HEK293 (cell line): ENCODE results near the gene TMEM121B.

ENCODE experiments used
- CTCF ChIA-PET: fragments of 350-600 bp; formaldehyde crosslinking; extraction: SDS; loops from one replicate; lab custom pipeline; 2021; ENCODE audit warnings: antibody characterized with exemption; lab: Yijun Ruan, JAX
- POLR2A ChIA-PET: fragments of 300-600 bp; formaldehyde crosslinking; extraction: SDS; loops from one replicate; lab custom pipeline; 2020; ENCODE audit warnings: antibody characterized with exemption, inconsistent platforms; lab: Yijun Ruan, JAX
- H3K27ac ChIP-seq: fragments of 200-500 bp; sonication (Bioruptor generic); 2 replicates; pipeline ENCODE4 v1.5.1; 2014; ENCODE audit warnings: low read depth, low read length, control low read depth, inconsistent platforms; ENCODE audit errors: extremely low read depth
- H3K36me3 ChIP-seq, 2 experiments: fragments of 200-500 bp in 1 of 2; sonication (Bioruptor generic) in 1 of 2; 1 replicate in 1 of 2; 2 replicates in 1 of 2; pipeline ENCODE4 v1.5.1; 2014 to 2017; ENCODE audit warnings: inconsistent platforms in 2 of 2, low read length in 2 of 2; ENCODE audit not compliant: control insufficient read depth in 2 of 2, insufficient read depth in 1 of 2
- H3K4me1 ChIP-seq: fragments of 200-500 bp; sonication (Bioruptor generic); 2 replicates; pipeline ENCODE4 v1.5.1; 2014; ENCODE audit warnings: mild to moderate bottlenecking, low read length, inconsistent platforms; ENCODE audit not compliant: control insufficient read depth, insufficient read depth
- H3K4me3 ChIP-seq: 2 replicates; pipeline ENCODE4 v1.5.1; 2011; ENCODE audit warnings: low read depth, mild to moderate bottlenecking, control low read depth, low read length, moderate library complexity
- H3K9me3 ChIP-seq: fragments of 200-500 bp; sonication (Bioruptor generic); 2 replicates; pipeline ENCODE4 v1.5.1; 2014; ENCODE audit warnings: low read depth, low read length, inconsistent platforms; ENCODE audit not compliant: control insufficient read depth, insufficient read depth
- GLI4 ChIP-seq: fragments of 450-650 bp; formaldehyde crosslinking; IDR thresholded peaks from 2 replicates; pipeline ENCODE4 v1.5.1; 2016; ENCODE audit warnings: missing biosample characterization, missing genetic modification characterization
- HOXD13 ChIP-seq: sonication (generic); formaldehyde crosslinking; IDR thresholded peaks from 2 replicates; pipeline ENCODE4 v1.8.0; 2022; ENCODE audit warnings: missing genetic modification reagents, borderline replicate concordance
- PRDM2 ChIP-seq: fragments of 450-650 bp; formaldehyde crosslinking; IDR thresholded peaks from 2 replicates; pipeline ENCODE4 v1.5.1; 2016; ENCODE audit warnings: missing biosample characterization, missing genetic modification characterization, borderline replicate concordance
- YY1 ChIP-seq: fragments of 450-650 bp; formaldehyde crosslinking; IDR thresholded peaks from 2 replicates; pipeline ENCODE4 v1.5.1; 2018; ENCODE audit warnings: missing biosample characterization, missing genetic modification characterization
- ZBTB49 ChIP-seq: fragments of 450-650 bp; formaldehyde crosslinking; IDR thresholded peaks from 2 replicates; pipeline ENCODE4 v1.5.1; 2016; ENCODE audit warnings: missing biosample characterization, missing genetic modification characterization, low read depth
- ZBTB6 ChIP-seq: fragments of 450-650 bp; formaldehyde crosslinking; IDR thresholded peaks from 2 replicates; pipeline ENCODE4 v1.5.1; 2017; ENCODE audit warnings: missing biosample characterization, missing genetic modification characterization
- ZBTB8A ChIP-seq: fragments of 450-650 bp; formaldehyde crosslinking; IDR thresholded peaks from 2 replicates; pipeline ENCODE4 v1.5.1; 2016; ENCODE audit warnings: missing biosample characterization, missing genetic modification characterization
- ZFP69B ChIP-seq: fragments of 450-650 bp; formaldehyde crosslinking; IDR thresholded peaks from 2 replicates; pipeline ENCODE4 v1.5.1; 2016; ENCODE audit warnings: missing biosample characterization, missing genetic modification characterization
- ZNF155 ChIP-seq: fragments of 450-650 bp; formaldehyde crosslinking; IDR thresholded peaks from 2 replicates; pipeline ENCODE4 v1.5.1; 2016; ENCODE audit warnings: missing biosample characterization, missing genetic modification characterization
- ZNF16 ChIP-seq: fragments of 450-650 bp; formaldehyde crosslinking; IDR thresholded peaks from 2 replicates; pipeline ENCODE4 v1.5.1; 2016; ENCODE audit warnings: low read depth, missing biosample characterization, missing genetic modification characterization
- ZNF18 ChIP-seq: fragments of 450-650 bp; formaldehyde crosslinking; IDR thresholded peaks from 2 replicates; pipeline ENCODE4 v1.5.1; 2016; ENCODE audit warnings: missing biosample characterization, missing genetic modification characterization
- ZNF223 ChIP-seq: fragments of 450-650 bp; formaldehyde crosslinking; IDR thresholded peaks from 2 replicates; pipeline ENCODE4 v1.5.1; 2016; ENCODE audit warnings: missing biosample characterization, missing genetic modification characterization
- ZNF391 ChIP-seq: fragments of 450-650 bp; formaldehyde crosslinking; IDR thresholded peaks from 2 replicates; pipeline ENCODE4 v1.5.1; 2016; ENCODE audit warnings: low read depth, missing biosample characterization, missing genetic modification characterization, borderline replicate concordance
- ZNF449 ChIP-seq: fragments of 450-650 bp; formaldehyde crosslinking; IDR thresholded peaks from 2 replicates; pipeline ENCODE4 v1.5.1; 2017; ENCODE audit warnings: missing biosample characterization, mild to moderate bottlenecking, missing genetic modification characterization, moderate library complexity
- ZNF529 ChIP-seq: fragments of 450-650 bp; formaldehyde crosslinking; IDR thresholded peaks from 2 replicates; pipeline ENCODE4 v1.5.1; 2017; ENCODE audit warnings: missing genetic modification characterization, missing biosample characterization; ENCODE audit not compliant: insufficient replicate concordance
- ZNF560 ChIP-seq: fragments of 450-650 bp; formaldehyde crosslinking; IDR thresholded peaks from 2 replicates; pipeline ENCODE4 v1.5.1; 2017; ENCODE audit warnings: missing biosample characterization, missing genetic modification characterization, borderline replicate concordance
- ZNF561 ChIP-seq: fragments of 450-650 bp; IDR thresholded peaks from 2 replicates; pipeline ENCODE4 v1.5.1; 2018; ENCODE audit warnings: missing biosample characterization, missing genetic modification characterization, borderline replicate concordance
- ZNF785 ChIP-seq: fragments of 450-650 bp; formaldehyde crosslinking; IDR thresholded peaks from 2 replicates; pipeline ENCODE4 v1.5.1; 2016; ENCODE audit warnings: missing biosample characterization, missing genetic modification characterization
- ZSCAN4 ChIP-seq: fragments of 450-650 bp; formaldehyde crosslinking; IDR thresholded peaks from 2 replicates; pipeline ENCODE4 v1.5.1; 2017; ENCODE audit warnings: missing biosample characterization, missing genetic modification characterization

The TMEM121B gene

GRCh38 chr22:17158568-17159503, 37.7 kb upstream of the TMEM121B start, which contains the start of gene HDHD5:
TSS of gene HDHD5 (minus strand) at chr22:17159277. CDS start at chr22:17159251, 26 bp downstream.
- Histone ChIP-seq H3K4me1 (peaks cover 7% of the 10 kb centered on the region), H3K9me3 (no peaks in the 10 kb centered on the region), H3K36me3 (peaks cover 0 to 3% of the 10 kb centered on the region in 2 experiments; a peak in 1 of 3 replicates), H3K27ac (peak within 1 kb of the TSS; percentile 76), H3K4me3 (peak within 1 kb of the TSS; percentile 73)
- ChIA-PET CTCF (interaction anchor here (0.7 to 8.9 kb wide), 3 partner anchors 13 to 186 kb away, joined by 6 to 87 read pairs (median 10); no protein-coding TSS in a partner anchor), POLR2A (interaction anchor here (0.7 to 3.8 kb wide), 4 partner anchors 13 to 210 kb away, joined by 3 to 35 read pairs (median 3); no protein-coding TSS in a partner anchor)
- 0 out of 2 replicates have a peak, but pooled peaks have one; percentile 42 for TF ChIP-seq ZNF391
- TF ChIP-seq ZNF561 = 0 out of 2 replicates have a peak, but pooled peaks have one; percentile 18
- no peak for TF ChIP-seq PRDM2 (tag by site-specific recombination)
- no peak for TF ChIP-seq ZNF18 (tag by site-specific recombination)
- TF ChIP-seq ZNF223 (tag by site-specific recombination) = peak; percentile 62; the same call in 1 of the 2 replicates
- no peak for TF ChIP-seq ZNF155 (tag by site-specific recombination)
- TF ChIP-seq ZFP69B (tag by site-specific recombination) = peak; percentile 65; the same call in 1 of the 2 replicates
- TF ChIP-seq ZNF449 (tag by site-specific recombination) = no peak; the same call in 1 of the 2 replicates
- TF ChIP-seq ZBTB8A (tag by site-specific recombination) = peak; percentile 93
- no peak for TF ChIP-seq ZNF16 (tag by site-specific recombination)
- no peak for TF ChIP-seq ZSCAN4 (tag by site-specific recombination)
- no peak; the same call in 1 of the 2 replicates for TF ChIP-seq ZNF785 (tag by site-specific recombination)
- no peak for TF ChIP-seq GLI4 (tag by site-specific recombination)
- TF ChIP-seq HOXD13 (CRISPR knock-in tag) = no peak
- TF ChIP-seq ZBTB49 (tag by site-specific recombination) = no peak
- TF ChIP-seq ZBTB6 (tag by site-specific recombination) = peak; percentile 92
- TF ChIP-seq YY1 (tag by site-specific recombination) = peak; percentile 41; the same call in 1 of the 2 replicates
- TF ChIP-seq ZNF560 (tag by site-specific recombination) = no peak
- TF ChIP-seq ZNF529 (tag by site-specific recombination) = no peak
